NOMO-1 treated with DMSO at 0.1 percent for 48 hours (cell line): Measurements from ENCODE around the gene ACSL3.
"Not testable (repeated sequence)": the region's sequence is repeated elsewhere in the genome, so short reads cannot be mapped to it uniquely, and the experiment has no call there.

Source experiments
- DNase-seq: peaks from one replicate; lab custom pipeline; 2025; ENCODE audit not compliant: unreplicated experiment; lab: John Stamatoyannopoulos, UW

Gene ACSL3

DNA sequence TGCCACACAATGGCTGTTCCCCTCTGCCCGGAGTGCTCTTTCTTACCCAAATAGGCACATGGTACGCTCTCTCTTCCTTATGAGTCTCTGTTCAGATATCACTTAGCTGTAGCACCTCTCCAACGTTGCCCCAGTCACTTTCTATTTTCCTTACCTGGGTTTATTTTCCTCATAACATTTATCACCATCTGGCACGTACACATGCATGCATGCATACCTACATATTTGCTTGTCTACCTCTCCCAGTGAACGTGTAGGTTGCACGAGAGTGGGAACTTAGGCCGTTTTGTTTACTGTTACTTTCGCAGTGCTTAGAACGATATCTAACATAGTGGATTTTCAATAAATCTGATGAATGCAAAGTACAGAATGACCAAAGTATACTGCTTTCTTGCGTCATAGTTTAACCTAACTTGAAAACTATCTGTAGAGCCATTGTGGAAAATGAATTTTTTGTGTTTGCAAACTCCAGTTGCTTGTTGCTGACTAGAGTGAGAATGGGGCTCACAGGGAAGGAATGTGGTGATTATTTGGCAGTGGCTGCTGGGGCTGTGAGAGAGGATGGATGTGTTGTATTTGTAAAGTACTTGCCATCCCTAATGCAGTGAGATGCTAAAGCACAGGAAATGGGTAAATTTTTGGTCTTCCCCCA, 47.1 kb downstream of the ACSL3 start:
- DNase-seq: no peak

DNA sequence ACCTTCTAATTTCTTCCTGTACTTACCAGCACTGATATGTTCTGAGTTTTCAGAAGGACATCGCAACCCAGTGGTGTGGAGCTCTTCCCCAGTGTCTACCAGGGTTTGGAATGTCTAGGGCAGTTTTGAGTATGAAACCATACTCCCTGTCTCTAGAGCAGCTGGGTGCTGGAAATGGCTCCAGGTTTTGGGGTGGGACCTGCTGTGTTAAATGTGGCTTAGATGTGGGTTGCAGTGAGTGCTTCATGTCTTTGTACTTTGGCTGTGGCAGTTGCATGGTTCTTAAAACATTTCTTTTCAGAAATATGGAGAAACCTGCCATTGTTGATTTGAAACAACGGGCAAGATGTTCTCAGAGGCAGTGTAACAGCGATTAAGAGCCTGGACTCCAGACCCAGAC, 48.5 kb downstream of the ACSL3 start:
- no peak for DNase-seq

DNA sequence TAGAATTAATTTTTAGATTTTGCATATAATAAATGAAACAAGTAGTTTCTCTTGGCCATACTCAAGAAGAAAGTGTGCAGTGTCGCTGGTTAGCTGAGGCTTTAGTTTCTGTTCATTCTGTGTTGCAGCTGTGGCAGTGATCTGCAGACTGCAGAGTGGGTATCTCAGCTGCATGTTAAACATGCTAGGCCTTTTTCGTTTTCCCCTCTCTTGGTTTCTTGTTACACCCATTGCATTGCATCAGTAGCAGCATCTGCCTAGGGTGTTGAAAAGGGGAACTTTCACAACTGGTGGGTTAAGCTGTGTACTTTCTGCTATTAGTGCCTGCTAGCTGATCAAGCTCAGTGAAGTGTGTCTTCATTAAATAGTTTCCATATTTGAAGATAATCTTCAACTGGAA, 51.3 kb downstream of the ACSL3 start:
- peak; percentile 98 for DNase-seq

DNA sequence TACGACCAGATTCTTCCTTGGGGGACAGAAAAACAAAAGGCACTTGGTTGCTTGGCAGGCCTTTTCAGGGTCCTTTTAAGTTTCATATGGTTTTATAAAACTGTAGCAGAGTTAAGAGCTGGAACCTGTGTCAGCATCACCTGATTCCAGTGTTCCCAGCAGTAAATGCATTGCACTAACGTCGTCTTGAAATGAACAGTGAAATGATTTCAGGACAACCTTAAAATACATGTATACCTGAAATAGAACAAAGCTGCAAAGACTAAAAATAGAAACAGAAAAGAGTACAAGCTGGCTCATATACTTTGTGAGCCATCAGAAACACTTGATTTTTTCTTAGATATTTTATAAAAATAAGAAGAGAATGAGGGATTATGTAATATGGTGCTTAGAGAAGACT, 51.9 kb downstream of the ACSL3 start:
- DNase-seq: no peak

DNA sequence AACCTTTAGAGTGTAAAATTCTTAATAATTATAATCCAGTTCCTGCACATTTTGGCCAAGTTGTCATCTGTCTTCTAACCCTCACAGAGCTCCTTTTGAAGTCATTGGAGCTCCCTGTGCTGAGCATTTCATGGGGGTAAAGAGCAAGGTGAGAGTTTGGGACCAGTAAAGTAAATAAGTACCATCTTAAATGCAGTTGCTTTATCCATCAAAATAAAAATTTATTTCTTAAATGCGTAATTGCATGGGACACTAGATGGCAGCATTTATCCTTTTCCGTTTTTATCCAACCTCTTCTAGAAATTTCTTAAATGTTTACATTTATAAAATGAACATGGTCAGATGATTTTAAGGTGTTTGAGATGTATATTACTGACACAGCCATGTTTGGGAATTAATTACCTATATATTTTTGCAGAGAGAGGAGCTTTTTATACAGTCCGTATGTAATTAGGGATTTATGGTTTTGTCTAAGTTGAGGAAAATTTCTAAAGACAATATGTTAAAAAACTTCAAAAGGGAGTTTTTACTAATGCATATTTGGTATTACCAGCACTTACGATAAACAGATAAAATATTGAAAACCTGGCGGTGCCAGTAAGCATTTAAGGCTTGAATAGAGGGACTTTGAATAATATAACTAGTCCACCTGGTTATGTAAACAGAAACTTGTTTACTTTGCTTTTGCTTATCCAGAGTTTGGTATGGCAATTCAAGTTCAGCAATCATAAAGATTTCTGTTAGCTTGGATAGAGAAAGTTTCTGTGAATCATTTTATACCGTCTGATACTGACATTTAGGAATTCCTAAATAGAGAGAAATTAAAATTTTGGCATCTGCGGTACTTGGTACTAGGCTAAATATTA, 54.5 kb downstream of the ACSL3 start:
- no peak for DNase-seq

DNA sequence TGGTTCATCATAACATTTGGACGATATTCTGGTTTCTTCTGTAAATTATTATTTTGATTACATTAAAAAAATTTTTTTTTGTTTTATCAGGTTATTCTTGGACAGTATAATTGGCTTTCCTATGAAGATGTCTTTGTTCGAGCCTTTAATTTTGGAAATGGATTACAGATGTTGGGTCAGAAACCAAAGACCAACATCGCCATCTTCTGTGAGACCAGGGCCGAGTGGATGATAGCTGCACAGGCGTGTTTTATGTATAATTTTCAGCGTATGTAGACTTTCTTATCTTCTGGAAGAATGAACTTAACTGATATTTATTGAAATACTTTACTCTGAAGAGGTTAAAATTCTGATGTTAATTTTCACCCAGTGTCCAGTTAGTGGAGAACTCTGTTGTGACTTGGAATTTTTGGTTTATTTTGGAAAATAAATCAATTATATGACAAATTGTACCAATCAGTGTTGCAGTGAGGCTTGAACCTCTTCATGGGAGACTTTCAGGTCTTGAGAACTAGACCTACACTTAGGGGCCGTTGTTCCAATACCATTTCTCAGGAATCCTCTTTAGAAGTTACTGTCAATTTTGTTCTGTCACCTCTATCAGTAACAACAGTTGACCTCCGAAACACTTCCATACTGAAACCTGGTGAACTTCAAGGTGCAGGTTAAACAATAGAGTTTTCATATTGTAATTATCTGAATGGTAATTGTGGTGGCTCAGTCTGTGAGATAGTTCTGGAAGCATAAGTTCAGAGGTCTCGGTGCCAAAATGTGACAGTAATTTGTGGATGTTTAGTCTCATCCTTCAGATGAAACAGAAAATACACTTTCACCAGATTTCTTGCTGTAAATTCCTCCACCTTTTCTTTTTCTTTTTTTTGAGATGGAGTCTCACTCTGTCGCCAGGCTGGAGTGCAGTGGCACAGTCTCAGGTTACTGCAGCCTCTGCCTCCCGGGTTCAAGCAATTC, 55.7 kb downstream of the ACSL3 start:
- no peak for DNase-seq

DNA sequence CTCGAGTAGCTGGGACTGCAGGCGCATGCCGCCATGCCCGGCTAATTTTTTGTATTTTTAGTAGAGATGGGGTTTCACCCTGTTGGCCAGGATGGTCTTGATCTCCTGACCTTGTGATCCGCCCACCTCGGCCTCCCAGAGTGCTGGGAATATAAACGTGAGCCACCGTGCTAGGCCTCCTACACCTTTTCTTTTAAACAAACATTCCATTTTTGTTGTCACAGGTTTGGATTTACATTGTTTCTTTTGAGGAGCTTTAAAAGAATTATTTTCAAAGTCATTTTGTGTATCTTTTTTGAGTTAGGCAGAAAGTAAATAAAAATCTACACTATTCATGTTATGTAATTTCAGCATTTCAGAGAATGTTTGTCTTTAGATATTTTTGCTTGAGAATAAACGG, 56.4 kb downstream of the ACSL3 start:
- not testable (repeated sequence) for DNase-seq

DNA sequence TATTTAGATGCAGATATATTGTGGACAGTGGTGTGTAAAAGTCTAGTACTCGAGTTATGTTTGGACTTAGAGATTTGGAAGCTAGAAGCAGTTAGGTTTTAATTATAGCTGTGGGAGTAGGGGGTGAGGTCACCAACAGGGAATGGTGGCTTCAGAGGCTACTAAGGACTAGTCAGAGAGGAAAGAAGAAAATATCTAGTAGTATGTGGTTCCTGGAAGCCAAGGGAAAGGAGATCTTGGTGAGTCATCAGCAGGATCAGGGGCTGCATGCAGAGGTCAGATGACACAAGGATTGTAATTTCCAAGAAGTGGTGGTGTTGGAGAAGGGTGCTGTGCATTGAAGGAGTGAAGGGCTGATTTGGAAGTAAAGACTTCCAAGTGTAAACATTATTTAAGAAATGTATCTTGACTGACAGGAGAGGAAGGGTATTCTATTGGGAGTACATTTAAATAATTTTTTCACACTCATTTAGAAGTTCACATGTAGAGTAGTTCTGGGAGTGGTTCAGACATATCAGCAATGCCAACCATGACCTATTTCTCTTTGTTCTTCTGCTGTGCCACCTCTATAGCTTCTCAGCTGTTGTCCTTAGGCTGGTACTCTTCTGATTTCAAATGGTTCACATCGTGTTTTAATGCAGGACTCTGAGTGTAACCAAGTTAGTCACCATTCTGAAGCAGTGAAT, 59.1 kb downstream of the ACSL3 start:
- no peak for DNase-seq

DNA sequence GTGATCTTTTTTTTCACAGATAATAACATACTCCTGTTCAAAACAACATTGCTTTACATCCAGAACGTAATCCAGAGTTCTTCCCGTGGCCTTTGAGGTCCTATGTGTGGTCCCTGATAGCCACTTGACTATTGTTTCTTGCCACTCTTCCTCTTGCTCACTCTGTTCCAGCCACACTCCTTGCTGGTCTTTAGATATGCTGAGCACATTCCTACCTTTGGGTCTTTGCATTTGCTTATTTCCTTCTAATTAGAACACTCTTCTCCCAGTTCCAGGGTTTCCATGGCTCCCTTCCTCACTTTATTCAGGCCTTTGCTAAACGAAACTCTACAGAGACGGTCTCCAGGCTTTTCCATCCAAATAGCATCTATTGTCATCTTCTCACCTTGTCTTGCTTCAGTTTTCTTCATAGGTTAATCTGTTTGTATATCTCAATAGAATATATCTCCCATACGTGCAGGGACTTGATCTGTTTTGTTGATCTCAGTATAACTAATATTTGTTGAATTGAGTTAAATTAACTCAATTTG, 59.9 kb downstream of the ACSL3 start:
- DNase-seq: no peak

DNA sequence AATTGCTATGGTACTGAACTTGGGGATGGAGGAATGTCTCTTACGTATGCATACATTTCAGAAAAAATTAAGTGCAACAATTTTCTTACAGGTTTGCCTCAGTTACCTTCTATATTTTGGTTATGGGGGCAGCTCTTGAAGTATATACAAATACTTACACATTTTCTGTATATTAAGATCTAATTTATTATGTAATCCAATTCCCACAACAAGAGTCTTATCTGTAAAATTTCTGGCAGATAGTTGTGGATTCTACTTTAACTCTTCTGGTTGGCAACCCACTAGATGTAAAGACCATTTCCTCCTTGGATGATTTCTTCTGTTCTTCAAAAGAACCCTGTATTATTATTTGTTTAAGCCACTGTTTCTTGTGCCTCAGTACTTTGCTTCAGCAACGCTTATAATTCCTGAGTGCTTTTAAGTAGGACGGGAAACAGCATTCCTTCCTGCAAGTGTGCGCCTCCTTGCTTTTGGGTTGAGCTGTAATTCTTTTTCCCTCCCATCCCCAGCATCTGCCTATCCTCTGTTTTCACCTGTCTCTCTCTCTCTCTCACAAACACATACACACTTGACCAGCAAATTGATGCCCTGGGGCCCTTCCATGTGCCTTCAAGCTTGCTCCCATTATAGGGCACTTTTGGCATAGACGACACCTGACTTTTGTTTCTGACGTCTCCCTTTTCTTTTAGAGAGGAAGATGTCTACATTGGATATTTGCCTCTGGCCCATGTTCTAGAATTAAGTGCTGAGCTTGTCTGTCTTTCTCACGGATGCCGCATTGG, 61.4 kb downstream of the ACSL3 start:
- no peak for DNase-seq

DNA sequence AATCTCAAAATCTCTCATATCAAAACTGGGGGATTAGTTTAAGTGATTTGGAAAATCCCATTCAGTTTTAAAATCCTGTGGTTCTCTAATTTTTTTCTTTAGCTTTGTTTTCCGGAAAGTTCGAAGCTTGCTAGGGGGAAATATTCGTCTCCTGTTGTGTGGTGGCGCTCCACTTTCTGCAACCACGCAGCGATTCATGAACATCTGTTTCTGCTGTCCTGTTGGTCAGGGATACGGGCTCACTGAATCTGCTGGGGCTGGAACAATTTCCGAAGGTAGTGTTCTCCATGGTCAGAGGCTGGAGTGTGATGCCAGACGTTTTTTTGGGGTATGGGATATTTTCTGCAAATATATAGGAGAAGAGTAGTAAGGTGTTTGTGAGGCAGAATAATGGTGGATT, 66.1 kb downstream of the ACSL3 start:
- DNase-seq: no peak

DNA sequence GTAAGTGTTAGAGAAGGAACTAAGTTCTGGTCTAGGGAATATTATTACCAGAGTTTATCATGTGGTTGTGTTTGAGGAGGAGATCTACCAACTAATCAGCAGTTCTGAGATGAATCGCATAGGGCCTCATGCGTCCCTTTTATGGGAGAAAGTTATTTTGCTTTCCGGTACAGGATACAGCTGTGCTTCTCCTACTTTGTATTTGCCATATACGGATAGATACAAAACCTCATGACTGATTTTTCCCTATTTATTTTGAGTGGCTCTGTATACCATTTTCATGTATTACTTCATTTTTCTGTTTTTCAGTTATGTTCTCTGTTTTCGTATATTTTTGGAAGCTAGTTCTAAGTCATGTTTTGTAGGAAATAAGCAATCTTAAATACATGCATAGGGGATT, 66.8 kb downstream of the ACSL3 start:
- no peak for DNase-seq

DNA sequence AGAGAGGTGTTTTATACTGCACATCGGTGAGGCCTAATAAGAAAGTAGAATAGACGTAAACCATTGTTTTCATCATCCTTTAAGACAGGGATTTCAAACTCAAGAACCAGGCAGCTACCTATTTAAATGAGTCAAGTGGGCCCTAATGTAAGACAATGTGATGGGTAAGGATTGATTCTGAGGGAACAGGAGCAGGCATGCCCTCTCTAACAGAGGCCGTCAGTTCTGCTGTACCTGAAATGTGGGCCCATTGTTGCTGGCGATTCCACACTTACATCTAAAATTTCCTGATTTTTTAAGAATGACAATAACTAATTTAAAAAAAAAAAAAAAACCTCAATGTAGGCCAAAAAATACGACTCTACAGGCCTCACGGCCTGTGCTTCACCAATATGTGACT, 67.5 kb downstream of the ACSL3 start:
- no peak for DNase-seq

DNA sequence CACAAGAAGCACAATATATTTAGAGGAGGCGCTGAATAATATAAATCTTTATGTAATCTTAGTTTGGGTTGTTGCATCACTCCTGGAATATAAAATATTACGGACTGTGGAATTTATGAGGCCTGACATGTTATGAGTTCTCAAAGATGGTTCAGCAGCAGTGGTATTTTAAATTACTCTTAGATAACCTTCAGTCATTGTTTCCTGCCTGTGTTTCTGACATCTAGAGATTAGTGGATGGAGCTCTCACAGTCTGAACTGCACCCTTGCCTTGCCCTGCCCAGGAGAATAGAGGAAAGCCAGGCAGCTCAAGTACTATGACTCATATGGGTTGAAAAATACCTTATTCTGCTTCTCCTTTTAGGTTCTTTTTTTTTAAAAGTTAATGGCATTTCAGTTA, 70.0 kb downstream of the ACSL3 start:
- DNase-seq: peak; percentile 81

DNA sequence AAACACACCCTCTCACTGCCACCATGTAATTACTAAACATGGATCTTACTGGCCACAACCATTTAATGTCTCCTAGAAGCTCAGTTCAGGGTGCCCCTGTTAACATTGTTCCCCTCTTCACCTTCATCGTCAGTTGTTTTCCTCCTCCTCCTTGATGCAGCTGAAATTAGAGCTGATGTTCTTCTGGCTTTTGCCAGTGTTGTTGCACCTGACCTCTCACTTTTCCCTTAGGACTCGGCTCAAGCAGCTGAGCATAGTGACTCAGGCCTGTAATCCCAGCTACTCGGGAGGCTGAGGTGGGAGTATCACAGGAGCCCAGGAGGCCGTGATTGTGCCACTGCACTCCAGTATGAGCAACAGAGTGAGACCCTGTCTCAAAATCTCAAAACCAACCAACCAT, 70.8 kb downstream of the ACSL3 start:
- DNase-seq: no peak

DNA sequence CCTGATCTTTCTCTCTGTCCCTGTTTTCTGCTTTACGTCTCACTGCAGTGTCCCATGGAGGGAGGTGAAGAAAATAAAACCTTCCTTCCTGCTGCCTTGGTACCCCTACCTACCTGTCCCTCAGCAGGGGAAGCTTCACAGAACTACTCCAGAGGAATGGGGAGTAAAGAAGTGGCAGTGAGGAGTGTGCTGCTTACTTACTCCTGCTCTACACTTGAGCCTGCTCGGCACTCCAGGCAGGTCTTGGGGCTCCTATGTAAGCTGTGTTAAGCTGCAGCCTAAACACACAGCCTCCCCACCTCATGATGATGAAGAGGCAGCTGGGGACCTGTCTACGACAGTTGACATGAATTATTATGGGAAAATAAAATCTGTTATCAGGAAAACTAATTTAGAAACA, 72.6 kb downstream of the ACSL3 start:
- no peak for DNase-seq

DNA sequence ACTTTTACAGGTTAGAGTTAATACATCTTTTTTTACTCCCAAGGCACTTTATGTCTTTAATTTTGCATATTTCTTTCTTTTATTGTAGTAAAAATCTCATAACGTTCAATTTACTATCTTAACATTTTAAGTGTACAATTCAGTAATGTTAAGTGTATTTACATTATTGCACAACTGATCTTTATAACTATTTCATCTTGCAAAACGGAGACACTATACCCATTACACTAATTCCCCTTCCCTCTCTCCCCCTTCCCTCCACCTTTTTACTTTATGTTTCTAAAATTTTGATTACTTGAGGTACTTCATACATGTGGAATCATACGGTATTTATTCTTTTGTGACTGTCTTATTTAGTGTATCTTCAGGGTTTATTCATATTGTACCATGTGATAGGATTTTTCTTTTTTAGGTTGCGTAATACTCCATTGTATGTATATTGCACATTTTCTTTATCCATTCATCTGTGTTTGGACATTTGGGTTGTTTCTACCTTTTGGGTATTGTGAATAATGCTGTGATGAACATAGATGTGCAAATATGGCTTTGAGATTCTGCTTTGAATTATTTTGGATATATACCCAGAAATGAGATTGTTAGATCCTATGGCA, 75.0 kb downstream of the ACSL3 start:
- DNase-seq: no peak

DNA sequence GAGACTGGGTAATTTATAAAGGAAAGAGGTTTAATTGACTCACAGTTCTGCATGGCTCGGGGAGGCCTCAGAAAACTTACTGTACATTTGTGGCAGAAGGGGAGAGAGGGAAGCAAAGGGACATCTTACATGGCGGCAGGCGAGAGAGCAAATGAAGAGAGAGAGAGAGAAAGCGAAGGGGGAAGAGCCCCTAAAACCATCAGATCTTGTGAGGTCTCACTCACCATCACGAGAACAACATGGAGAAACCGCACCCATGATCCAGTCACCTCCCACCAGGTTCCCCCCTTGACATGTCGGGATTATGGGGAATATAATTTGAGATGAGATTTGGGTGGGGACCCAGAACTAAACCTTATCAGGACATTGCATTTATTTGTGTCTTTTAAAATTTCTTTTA, 75.9 kb downstream of the ACSL3 start:
- no peak for DNase-seq

DNA sequence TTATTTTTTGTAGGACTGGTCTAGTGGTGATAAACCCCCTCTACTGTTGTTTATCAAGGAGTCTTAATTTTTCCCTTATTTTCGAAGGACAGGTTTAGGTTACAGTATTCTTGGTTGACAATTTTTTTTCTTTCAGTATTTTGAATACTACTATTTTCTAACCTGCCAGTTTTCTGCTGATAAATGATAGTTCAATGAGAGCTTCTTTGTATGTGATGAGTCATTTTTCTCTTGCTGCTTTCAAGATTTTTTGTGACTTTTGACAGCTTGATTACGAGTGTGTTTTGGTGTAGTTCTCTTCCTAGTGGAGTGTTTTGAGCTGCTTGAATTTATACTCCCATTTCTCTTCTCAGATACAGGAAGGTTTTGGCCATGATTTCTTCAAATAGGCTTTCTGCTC, 77.5 kb downstream of the ACSL3 start:
- no peak for DNase-seq
